Activated CD8-positive, alpha-beta T cell treated with anti-CD3 and anti-CD28 coated beads for 36 hours (primary cell): Measurements from ENCODE around the gene AGAP1. TPM values are rescaled to one million over a fixed set of nuclear protein-coding genes. Genes with fewer than 3 reads are reported as not detected.

Source experiments
- ATAC-seq: fragments of 200-7000 bp; cut with Tn5 transposase; one replicate; pipeline ENCODE4 v1.10.0; 2021; ENCODE audit warnings: mild to moderate bottlenecking, moderate library complexity
- CTCF ChIA-PET: fragments of 350-600 bp; sonication (Branson Sonifier 250); formaldehyde crosslinking; loops from one replicate; lab custom pipeline; 2021; ENCODE audit warnings: antibody characterized with exemption; lab: Charles Lee
- POLR2A ChIA-PET: fragments of 350-600 bp; sonication (Branson Sonifier 250); formaldehyde crosslinking; loops from one replicate; lab custom pipeline; 2021; ENCODE audit warnings: antibody characterized with exemption; lab: Charles Lee
- DNase-seq: peaks from one replicate; pipeline ENCODE4 v3.0.0-alpha.2; 2020
- H3K27ac Mint-ChIP-seq: one replicate; pipeline ENCODE4 v1.8.0; 2021; ENCODE audit warnings: mild to moderate bottlenecking, mixed read lengths
- H3K27me3 Mint-ChIP-seq: one replicate; pipeline ENCODE4 v1.8.0; 2021; ENCODE audit warnings: mixed read lengths
- H3K36me3 Mint-ChIP-seq: one replicate; pipeline ENCODE4 v1.8.0; 2021; ENCODE audit warnings: low read depth, mixed read lengths
- H3K4me1 Mint-ChIP-seq: one replicate; pipeline ENCODE4 v1.8.0; 2021; ENCODE audit warnings: low read depth, mixed read lengths
- H3K4me3 Mint-ChIP-seq: one replicate; pipeline ENCODE4 v1.8.0; 2021; ENCODE audit warnings: mild to moderate bottlenecking, moderate library complexity, mixed read lengths
- H3K9me3 Mint-ChIP-seq: one replicate; pipeline ENCODE4 v1.8.0; 2021; ENCODE audit warnings: mixed read lengths
- intact Hi-C: fragments of 100-400 bp; cut with micrococcal nuclease; formaldehyde crosslinking; loops from one replicate; pipeline ENCODE4 v1.10.0; 2022
- total RNA-seq, 2 experiments: library from RNA; stranded (reverse); gene quantifications; one replicate each; pipeline ENCODE4 v1.2.3, GENCODE V29; 2021
- TF ChIP-seq, protein P1 (sequence below): fragments of 200-600 bp; IDR thresholded peaks from one replicate; pipeline ENCODE4 v1.8.0; 2022; ENCODE audit warnings: antibody characterized with exemption, mild to moderate bottlenecking

The AGAP1 gene
- total RNA-seq, 2 experiments from 2014 or later, result 2.5 to 2.9 TPM

GRCh38 chr2:236161082-236161462 lies 667.2 kb downstream of the AGAP1 start:
- intact Hi-C loops, result loop anchor here (10.0 kb wide), 1 partner anchor 486 kb away; no protein-coding TSS in a partner anchor
- CTCF ChIA-PET, result interaction anchor here (1.4 to 1.8 kb wide), 2 partner anchors 381 to 395 kb away, joined by 4 to 5 read pairs; no protein-coding TSS in a partner anchor
- POLR2A ChIA-PET, result no interaction called here
- no peaks in the 10 kb centered on the region for H3K9me3 Mint-ChIP-seq
- peaks cover 4% of the 10 kb centered on the region for H3K4me1 Mint-ChIP-seq
- TF ChIP-seq, protein P1, sequence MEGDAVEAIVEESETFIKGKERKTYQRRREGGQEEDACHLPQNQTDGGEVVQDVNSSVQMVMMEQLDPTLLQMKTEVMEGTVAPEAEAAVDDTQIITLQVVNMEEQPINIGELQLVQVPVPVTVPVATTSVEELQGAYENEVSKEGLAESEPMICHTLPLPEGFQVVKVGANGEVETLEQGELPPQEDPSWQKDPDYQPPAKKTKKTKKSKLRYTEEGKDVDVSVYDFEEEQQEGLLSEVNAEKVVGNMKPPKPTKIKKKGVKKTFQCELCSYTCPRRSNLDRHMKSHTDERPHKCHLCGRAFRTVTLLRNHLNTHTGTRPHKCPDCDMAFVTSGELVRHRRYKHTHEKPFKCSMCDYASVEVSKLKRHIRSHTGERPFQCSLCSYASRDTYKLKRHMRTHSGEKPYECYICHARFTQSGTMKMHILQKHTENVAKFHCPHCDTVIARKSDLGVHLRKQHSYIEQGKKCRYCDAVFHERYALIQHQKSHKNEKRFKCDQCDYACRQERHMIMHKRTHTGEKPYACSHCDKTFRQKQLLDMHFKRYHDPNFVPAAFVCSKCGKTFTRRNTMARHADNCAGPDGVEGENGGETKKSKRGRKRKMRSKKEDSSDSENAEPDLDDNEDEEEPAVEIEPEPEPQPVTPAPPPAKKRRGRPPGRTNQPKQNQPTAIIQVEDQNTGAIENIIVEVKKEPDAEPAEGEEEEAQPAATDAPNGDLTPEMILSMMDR, result no peak
- H3K4me3 Mint-ChIP-seq, result no peak overlapping the region
- no peaks in the 10 kb centered on the region for H3K36me3 Mint-ChIP-seq
- ATAC-seq (no peak), DNase-seq (no peak)
- H3K27ac Mint-ChIP-seq, result no peak overlapping the region
- H3K27me3 Mint-ChIP-seq, result peaks cover 53% of the 10 kb centered on the region

DNA sequence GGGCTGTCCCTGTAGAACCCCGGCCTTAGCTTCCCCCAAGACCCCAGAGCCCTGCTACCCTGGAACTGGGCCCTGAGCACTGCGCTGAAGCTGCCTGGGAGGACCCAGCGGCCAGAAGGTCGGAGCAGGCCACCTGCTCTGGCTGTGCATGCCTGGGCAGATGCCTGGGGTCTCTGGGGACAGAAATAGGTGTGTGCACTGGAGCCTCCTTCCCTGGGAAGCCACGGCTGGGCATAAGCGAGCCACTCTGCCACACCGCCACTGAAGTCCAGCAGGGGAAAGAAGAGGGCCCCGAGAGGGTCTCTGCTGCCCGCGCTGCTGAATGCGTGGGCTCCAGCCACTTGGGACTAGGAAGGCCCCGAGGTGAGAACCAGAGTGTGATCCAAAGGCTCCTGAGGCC lies 667.7 kb downstream of the AGAP1 start:
- Mint-ChIP-seq H3K27ac (no peak overlapping the region), H3K36me3 (no peaks in the 10 kb centered on the region), H3K9me3 (no peaks in the 10 kb centered on the region), H3K4me1 (peaks cover 9% of the 10 kb centered on the region), H3K27me3 (peaks cover 57% of the 10 kb centered on the region), H3K4me3 (no peak overlapping the region)
- intact Hi-C loops, result loop anchor here (10.0 kb wide), 1 partner anchor 487 kb away; no protein-coding TSS in a partner anchor
- ChIA-PET CTCF (interaction anchor here (1.4 to 1.9 kb wide), 3 partner anchors 15 to 396 kb away, joined by 4 to 10 read pairs (median 5); no protein-coding TSS in a partner anchor), POLR2A (no interaction called here)
- DNase-seq, result no peak
- TF ChIP-seq, protein P1, result no peak
- no peak for ATAC-seq

DNA sequence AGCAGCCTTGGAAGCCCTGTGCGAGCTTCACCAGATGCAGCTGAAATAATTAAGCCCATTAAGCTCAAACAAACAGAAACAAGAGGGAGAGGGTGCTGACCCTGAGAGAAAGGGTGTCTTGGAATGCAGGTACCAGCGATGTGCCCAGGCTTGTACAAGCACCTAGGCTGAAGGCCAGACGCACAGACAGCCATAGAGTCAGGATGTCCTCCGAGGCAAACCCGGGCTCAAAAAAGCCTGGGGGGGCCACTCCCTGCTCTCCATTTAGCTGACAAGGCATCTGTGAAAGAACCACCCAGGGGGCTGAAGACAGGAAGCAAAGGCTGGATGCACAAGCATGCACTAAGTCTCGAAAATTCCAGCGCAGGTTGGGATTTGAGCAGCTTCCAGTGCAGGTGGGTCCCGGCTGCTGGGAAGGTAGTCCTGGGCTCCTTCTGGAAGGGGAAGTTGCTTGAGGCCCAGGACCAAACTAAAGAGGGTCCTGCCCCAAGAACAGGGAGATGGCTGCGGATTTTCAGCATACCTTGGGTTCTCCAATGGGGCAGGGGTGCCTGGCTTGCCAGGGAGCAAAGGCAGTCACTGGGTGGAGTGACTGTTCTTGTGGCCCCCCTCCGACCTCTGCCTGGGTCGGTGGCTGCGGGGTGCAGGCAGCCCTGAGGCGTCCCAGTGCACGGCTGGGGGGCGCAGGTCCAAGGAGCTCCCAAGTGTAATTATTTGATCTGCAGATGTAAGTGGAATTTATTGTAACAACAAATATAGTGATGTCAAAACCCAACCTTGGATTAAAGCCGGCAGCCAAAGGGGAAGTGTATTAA lies 668.4 kb downstream of the AGAP1 start:
- intact Hi-C loops, result loop anchor here (10.0 kb wide), 1 partner anchor 487 kb away; no protein-coding TSS in a partner anchor
- ATAC-seq (no peak), DNase-seq (no peak)
- Mint-ChIP-seq H3K4me3 (no peak overlapping the region), H3K27me3 (peaks cover 61% of the 10 kb centered on the region), H3K36me3 (no peaks in the 10 kb centered on the region), H3K27ac (no peak overlapping the region), H3K4me1 (peaks cover 13% of the 10 kb centered on the region), H3K9me3 (no peaks in the 10 kb centered on the region)
- CTCF ChIA-PET, result interaction anchor here (1.4 to 1.9 kb wide), 3 partner anchors 15 to 396 kb away, joined by 4 to 10 read pairs (median 5); no protein-coding TSS in a partner anchor
- TF ChIP-seq, protein P1, result no peak
- POLR2A ChIA-PET, result no interaction called here

GRCh38 chr2:236162882-236163470 lies 669.1 kb downstream of the AGAP1 start:
- peaks cover 54% of the 10 kb centered on the region for H3K27me3 Mint-ChIP-seq
- ChIA-PET CTCF (interaction anchor here (0.6 to 1.9 kb wide), 2 partner anchors 14 to 17 kb away, joined by 3 to 10 read pairs; no protein-coding TSS in a partner anchor), POLR2A (interaction anchor here (0.6 kb wide), 1 partner anchor 73 kb away, joined by 5 read pairs; no protein-coding TSS in a partner anchor)

More at GRCh38 chr2:236162882-236163470, 669.1 kb downstream of the AGAP1 start:
- ATAC-seq (no peak), DNase-seq (no peak)
- no peaks in the 10 kb centered on the region for H3K36me3 Mint-ChIP-seq
- H3K9me3 Mint-ChIP-seq, result no peaks in the 10 kb centered on the region
- intact Hi-C loops, result loop anchor here (10.0 kb wide), 1 partner anchor 488 kb away; no protein-coding TSS in a partner anchor
- H3K27ac Mint-ChIP-seq, result no peak overlapping the region
- TF ChIP-seq, protein P1, result no peak
- H3K4me1 Mint-ChIP-seq, result peaks cover 13% of the 10 kb centered on the region
- H3K4me3 Mint-ChIP-seq, result no peak overlapping the region
